A549 (cell line): ENCODE results near the gene PBX1.

Experiments used
- CTCF ChIP-seq: fragments of >200 bp; sonication (Bioruptor Twin); formaldehyde crosslinking; IDR thresholded peaks from 3 replicates; pipeline ENCODE4 v1.5.1; 2016
- EHMT2 ChIP-seq: fragments of 200-600 bp; sonication (generic); IDR thresholded peaks from 2 replicates; pipeline ENCODE4 v1.6.1; 2016; ENCODE audit warnings: antibody characterized with exemption, low read depth, mild to moderate bottlenecking, moderate library complexity
- FOSL2 ChIP-seq, 2 experiments: fragments of 450-650 bp in 1 of 2; fragments of >200 bp in 1 of 2; sonication (Bioruptor Twin) in 1 of 2; formaldehyde crosslinking; IDR thresholded peaks; 2 replicates each; pipeline versions ENCODE4 v1.5.0 to v1.6.1; 2016 to 2020; ENCODE audit warnings: mild to moderate bottlenecking in 1 of 2, moderate library complexity in 1 of 2
- MYC ChIP-seq: IDR thresholded peaks from 2 replicates; pipeline ENCODE4 v1.6.1; 2012; ENCODE audit warnings: mild to moderate bottlenecking, inconsistent platforms, low read length, improper control_type of control experiment, borderline replicate concordance
- POLR2A ChIP-seq: IDR thresholded peaks from 2 replicates; pipeline ENCODE4 v1.6.1; 2012; ENCODE audit warnings: mild to moderate bottlenecking, low read length
- TF ChIP-seq, protein P1 (sequence below): fragments of >200 bp; sonication (Bioruptor Twin); formaldehyde crosslinking; IDR thresholded peaks from 3 replicates; pipeline ENCODE4 v1.6.1; 2016

- TF ChIP-seq MYC, result no peak
- no peak for TF ChIP-seq CTCF
- no peak for TF ChIP-seq FOSL2 (IDR thresholded peaks at IDR 0.05)
- no peak for TF ChIP-seq FOSL2 (CRISPR knock-in tag; IDR thresholded peaks at IDR 0.05)
- TF ChIP-seq POLR2A, result no peak
- TF ChIP-seq EHMT2, result no peak
- TF ChIP-seq, protein P1, sequence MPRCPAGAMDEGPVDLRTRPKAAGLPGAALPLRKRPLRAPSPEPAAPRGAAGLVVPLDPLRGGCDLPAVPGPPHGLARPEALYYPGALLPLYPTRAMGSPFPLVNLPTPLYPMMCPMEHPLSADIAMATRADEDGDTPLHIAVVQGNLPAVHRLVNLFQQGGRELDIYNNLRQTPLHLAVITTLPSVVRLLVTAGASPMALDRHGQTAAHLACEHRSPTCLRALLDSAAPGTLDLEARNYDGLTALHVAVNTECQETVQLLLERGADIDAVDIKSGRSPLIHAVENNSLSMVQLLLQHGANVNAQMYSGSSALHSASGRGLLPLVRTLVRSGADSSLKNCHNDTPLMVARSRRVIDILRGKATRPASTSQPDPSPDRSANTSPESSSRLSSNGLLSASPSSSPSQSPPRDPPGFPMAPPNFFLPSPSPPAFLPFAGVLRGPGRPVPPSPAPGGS, result no peak
Observed at GRCh38 chr1:164838786-164839185, 279.8 kb downstream of the PBX1 start.
